GM23338 (cell line): ENCODE measurements around the gene SLC6A18. TPM values are rescaled to one million over a fixed set of nuclear protein-coding genes. Genes with fewer than 3 reads are reported as not detected.

Source experiments
- ATAC-seq: fragments of 200-7000 bp; cut with Tn5 transposase; 3 replicates; pipeline ENCODE4 v1.9.1; 2020
- DNase-seq: peaks from one replicate; pipeline ENCODE4 v3.0.0-alpha.2; 2015; ENCODE audit warnings: low spot score
- H2AFZ ChIP-seq: fragments of 200-600 bp; sonication (generic); 2 replicates; pipeline ENCODE4 v1.8.0; 2016; ENCODE audit warnings: antibody characterized with exemption, mild to moderate bottlenecking, moderate library complexity
- H3F3A ChIP-seq: fragments of 200-600 bp; sonication (generic); replicated peaks from 2 replicates; pipeline ENCODE4 v1.8.0; 2017; ENCODE audit warnings: antibody characterized with exemption, mixed run types, low read depth
- H3K27ac ChIP-seq: fragments of 200-600 bp; sonication (generic); 2 replicates; pipeline ENCODE4 v1.6.1; 2016; ENCODE audit warnings: low read depth
- H3K27me3 ChIP-seq: fragments of 200-600 bp; sonication (generic); 2 replicates; pipeline ENCODE4 v1.8.0; 2016; ENCODE audit warnings: mild to moderate bottlenecking, mixed run types, moderate library complexity; ENCODE audit not compliant: insufficient read depth
- H3K36me3 ChIP-seq: fragments of 200-600 bp; sonication (generic); 2 replicates; pipeline ENCODE4 v1.8.0; 2016; ENCODE audit warnings: mild to moderate bottlenecking; ENCODE audit not compliant: insufficient read depth
- H3K4me1 ChIP-seq: fragments of 200-600 bp; sonication (generic); 2 replicates; pipeline ENCODE4 v1.8.0; 2016; ENCODE audit warnings: mild to moderate bottlenecking, moderate library complexity; ENCODE audit not compliant: insufficient read depth
- H3K4me2 ChIP-seq: fragments of 200-600 bp; sonication (generic); 2 replicates; pipeline ENCODE4 v1.7.1; 2017; ENCODE audit warnings: mixed run types
- H3K4me3 ChIP-seq: fragments of 200-600 bp; sonication (generic); 2 replicates; pipeline ENCODE4 v1.6.1; 2016; ENCODE audit warnings: mixed run types
- H3K79me2 ChIP-seq: fragments of 200-600 bp; sonication (generic); replicated peaks from 2 replicates; pipeline ENCODE4 v1.8.0; 2017; ENCODE audit warnings: mild to moderate bottlenecking; ENCODE audit not compliant: insufficient read depth
- H3K9me2 ChIP-seq: fragments of 200-600 bp; sonication (generic); 2 replicates; pipeline ENCODE4 v1.8.0; 2017; ENCODE audit not compliant: insufficient read depth
- H4K20me1 ChIP-seq: fragments of 200-600 bp; sonication (generic); replicated peaks from 2 replicates; pipeline ENCODE4 v1.8.0; 2017; ENCODE audit warnings: mild to moderate bottlenecking; ENCODE audit not compliant: insufficient read depth
- H3K27ac Mint-ChIP-seq: 2 replicates; pipeline ENCODE4 v1.8.0; 2020; ENCODE audit warnings: inconsistent platforms, mild to moderate bottlenecking, moderate library complexity, mixed read lengths
- H3K27me3 Mint-ChIP-seq: 3 replicates; pipeline ENCODE4 v1.8.0; 2022; ENCODE audit warnings: low read depth, mild to moderate bottlenecking, moderate library complexity, mixed read lengths, inconsistent platforms; ENCODE audit not compliant: insufficient read depth, poor library complexity
- H3K36me3 Mint-ChIP-seq: 3 replicates; pipeline ENCODE4 v1.8.0; 2021; ENCODE audit warnings: low read depth, mild to moderate bottlenecking, inconsistent platforms, moderate library complexity, mixed read lengths
- H3K4me1 Mint-ChIP-seq: 3 replicates; pipeline ENCODE4 v1.8.0; 2020; ENCODE audit warnings: mild to moderate bottlenecking, inconsistent platforms, mixed read lengths
- H3K4me3 Mint-ChIP-seq: 3 replicates; pipeline ENCODE4 v1.8.0; 2021; ENCODE audit warnings: moderate library complexity, mild to moderate bottlenecking, inconsistent platforms, mixed read lengths
- H3K9me3 Mint-ChIP-seq: 3 replicates; pipeline ENCODE4 v1.8.0; 2020; ENCODE audit warnings: moderate library complexity, mild to moderate bottlenecking, inconsistent platforms, mixed read lengths
- CREB1 ChIP-seq: fragments of 250-450 bp; sonication (Bioruptor Pico); IDR thresholded peaks from 2 replicates; pipeline ENCODE4 v1.5.0; 2020; ENCODE audit warnings: low read depth, mild to moderate bottlenecking, moderate library complexity
- CTCF ChIP-seq, 2 experiments: fragments of 200-600 bp in 1 of 2; sonication (generic) in 1 of 2; conservative IDR thresholded peaks; 2 replicates each; pipeline versions ENCODE4 v1.5.1 to v1.6.1; 2016 to 2017; ENCODE audit warnings: antibody characterized with exemption in 2 of 2, low read depth in 2 of 2, mild to moderate bottlenecking in 2 of 2, moderate library complexity in 1 of 2
- ETS1 ChIP-seq: IDR thresholded peaks from 2 replicates; pipeline ENCODE4 v1.6.1; 2016; ENCODE audit warnings: antibody characterized with exemption
- EZH2 ChIP-seq: fragments of 200-600 bp; sonication (generic); IDR thresholded peaks from one replicate; pipeline ENCODE4 v1.8.0; 2017; ENCODE audit warnings: antibody characterized with exemption, mild to moderate bottlenecking, low read depth; ENCODE audit not compliant: unreplicated experiment
- EZH2phosphoT487 ChIP-seq: fragments of 200-600 bp; sonication (generic); IDR thresholded peaks from one replicate; pipeline ENCODE4 v1.8.1; 2018; ENCODE audit warnings: antibody characterized with exemption; ENCODE audit not compliant: unreplicated experiment
- JUNB ChIP-seq: IDR thresholded peaks from one replicate; pipeline ENCODE4 v1.6.1; 2016; ENCODE audit warnings: antibody characterized with exemption; ENCODE audit not compliant: unreplicated experiment
- NANOG ChIP-seq: IDR thresholded peaks from 2 replicates; pipeline ENCODE4 v1.6.1; 2016; ENCODE audit warnings: antibody characterized with exemption, borderline replicate concordance
- POLR2AphosphoS5 ChIP-seq: IDR thresholded peaks from 2 replicates; pipeline ENCODE4 v1.6.1; 2016; ENCODE audit warnings: antibody characterized with exemption, low read depth
- STAT1 ChIP-seq: IDR thresholded peaks from one replicate; pipeline ENCODE4 v1.6.1; 2016; ENCODE audit warnings: antibody characterized with exemption; ENCODE audit not compliant: unreplicated experiment
- ZNF114 ChIP-seq: fragments of 250-450 bp; sonication (Bioruptor Pico); IDR thresholded peaks from 2 replicates; pipeline ENCODE4 v1.5.0; 2020; ENCODE audit warnings: mild to moderate bottlenecking, moderate library complexity
- ZNF331 ChIP-seq: fragments of 250-450 bp; sonication (Bioruptor Pico); IDR thresholded peaks from 2 replicates; pipeline ENCODE4 v1.5.0; 2020; ENCODE audit warnings: low read depth, mild to moderate bottlenecking, moderate library complexity
- polyA plus RNA-seq: library from polyadenylated mRNA; unstranded; fragments of >200 nt; fragmentation: Nextera tagmentation; extraction: Ambion mirVana; gene quantifications from 2 replicates; pipeline ENCODE4 v1.2.1, GENCODE V29; 2016
- total RNA-seq: library from RNA; depleted of rRNA; stranded (reverse); fragments of >200 nt; shearing (Covaris generic); gene quantifications from 2 replicates; pipeline ENCODE4 v1.2.3, GENCODE V29; 2014
- TF ChIP-seq, protein P1 (sequence below): IDR thresholded peaks from one replicate; pipeline ENCODE4 v1.6.1; 2018; ENCODE audit warnings: antibody characterized with exemption; ENCODE audit not compliant: unreplicated experiment

The SLC6A18 gene
- total and polyA plus RNA-seq, 2 experiments from 2014 or later, result not detected

- no peak for TF ChIP-seq ETS1
Observed at GRCh38 chr5:1277331-1277730, 52.1 kb downstream of the SLC6A18 start (continued).

DNA sequence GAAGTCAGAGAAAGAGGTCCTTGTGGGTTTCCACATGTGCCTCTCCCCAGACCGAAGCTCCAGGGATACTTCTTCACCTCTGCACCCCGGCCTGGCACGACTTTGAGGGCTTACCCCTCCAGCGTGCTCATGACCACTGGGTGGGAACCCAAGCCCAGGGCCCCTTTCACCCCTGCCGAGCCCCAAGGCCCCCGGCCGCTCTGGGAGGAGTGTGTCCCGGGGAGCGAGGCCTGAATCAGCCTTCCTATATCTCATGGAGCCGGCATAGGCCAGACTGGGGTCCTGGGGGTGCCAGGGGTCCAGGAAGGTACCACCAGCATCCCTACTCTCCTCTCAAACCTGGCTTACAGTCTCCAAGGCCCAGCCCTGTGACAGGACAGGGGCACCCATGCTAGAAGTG is 52.6 kb downstream of the SLC6A18 start:
- Histone ChIP-seq H3K27ac (no peak overlapping the region), H3K4me2 (no peak overlapping the region), H3K9me2 (no peaks in the 10 kb centered on the region), H3K4me1 (no peaks in the 10 kb centered on the region), H3K36me3 (0 out of 2 replicates have a peak, but pooled peaks cover 5% of the 10 kb centered on the region), H4K20me1 (no peaks in the 10 kb centered on the region), H2AFZ (no peak overlapping the region), H3K79me2 (peaks cover 27% of the 10 kb centered on the region), H3F3A (no peaks in the 10 kb centered on the region), H3K4me3 (no peak overlapping the region), H3K27me3 (no peaks in the 10 kb centered on the region)
- H3K27ac Mint-ChIP-seq, result no peak overlapping the region
- H3K4me3 Mint-ChIP-seq, result no peak overlapping the region
- no peak for DNase-seq
- H3K36me3 Mint-ChIP-seq, result peaks cover 27% of the 10 kb centered on the region
- ATAC-seq, result no peak
- H3K4me1 Mint-ChIP-seq, result no peaks in the 10 kb centered on the region
- peaks cover 5% of the 10 kb centered on the region for H3K27me3 Mint-ChIP-seq
- no peaks in the 10 kb centered on the region; the same call in 2 of the 3 replicates for H3K9me3 Mint-ChIP-seq
- TF ChIP-seq CREB1 (CRISPR knock-in tag) (no peak), ZNF114 (no peak), JUNB (no peak), STAT1 (no peak), ETS1 (no peak), ZNF331 (no peak), EZH2phosphoT487 (no peak), NANOG (no peak), POLR2AphosphoS5 (no peak), CTCF (conservative IDR thresholded peaks at IDR 0.05; ENCODE audit: low read depth in 2 of 2) (no peak), EZH2 (no peak)
- TF ChIP-seq, protein P1, sequence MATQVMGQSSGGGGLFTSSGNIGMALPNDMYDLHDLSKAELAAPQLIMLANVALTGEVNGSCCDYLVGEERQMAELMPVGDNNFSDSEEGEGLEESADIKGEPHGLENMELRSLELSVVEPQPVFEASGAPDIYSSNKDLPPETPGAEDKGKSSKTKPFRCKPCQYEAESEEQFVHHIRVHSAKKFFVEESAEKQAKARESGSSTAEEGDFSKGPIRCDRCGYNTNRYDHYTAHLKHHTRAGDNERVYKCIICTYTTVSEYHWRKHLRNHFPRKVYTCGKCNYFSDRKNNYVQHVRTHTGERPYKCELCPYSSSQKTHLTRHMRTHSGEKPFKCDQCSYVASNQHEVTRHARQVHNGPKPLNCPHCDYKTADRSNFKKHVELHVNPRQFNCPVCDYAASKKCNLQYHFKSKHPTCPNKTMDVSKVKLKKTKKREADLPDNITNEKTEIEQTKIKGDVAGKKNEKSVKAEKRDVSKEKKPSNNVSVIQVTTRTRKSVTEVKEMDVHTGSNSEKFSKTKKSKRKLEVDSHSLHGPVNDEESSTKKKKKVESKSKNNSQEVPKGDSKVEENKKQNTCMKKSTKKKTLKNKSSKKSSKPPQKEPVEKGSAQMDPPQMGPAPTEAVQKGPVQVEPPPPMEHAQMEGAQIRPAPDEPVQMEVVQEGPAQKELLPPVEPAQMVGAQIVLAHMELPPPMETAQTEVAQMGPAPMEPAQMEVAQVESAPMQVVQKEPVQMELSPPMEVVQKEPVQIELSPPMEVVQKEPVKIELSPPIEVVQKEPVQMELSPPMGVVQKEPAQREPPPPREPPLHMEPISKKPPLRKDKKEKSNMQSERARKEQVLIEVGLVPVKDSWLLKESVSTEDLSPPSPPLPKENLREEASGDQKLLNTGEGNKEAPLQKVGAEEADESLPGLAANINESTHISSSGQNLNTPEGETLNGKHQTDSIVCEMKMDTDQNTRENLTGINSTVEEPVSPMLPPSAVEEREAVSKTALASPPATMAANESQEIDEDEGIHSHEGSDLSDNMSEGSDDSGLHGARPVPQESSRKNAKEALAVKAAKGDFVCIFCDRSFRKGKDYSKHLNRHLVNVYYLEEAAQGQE, result no peak
